Activated naive CD8-positive, alpha-beta T cell treated with anti-CD3 and anti-CD28 coated beads for 36 hours (primary cell): ENCODE results near the gene KCTD3. TPM values are rescaled to one million over a fixed set of nuclear protein-coding genes. Genes with fewer than 3 reads are reported as not detected.

Experiments used
- DNase-seq: peaks from one replicate; pipeline ENCODE4 v3.0.0; 2021
- H3K27ac Mint-ChIP-seq: one replicate; pipeline ENCODE4 v1.8.0; 2022; ENCODE audit warnings: mild to moderate bottlenecking, moderate library complexity, mixed read lengths
- H3K27me3 Mint-ChIP-seq: one replicate; pipeline ENCODE4 v1.8.0; 2022; ENCODE audit warnings: mild to moderate bottlenecking, mixed read lengths
- H3K36me3 Mint-ChIP-seq: one replicate; pipeline ENCODE4 v1.8.0; 2021; ENCODE audit warnings: mild to moderate bottlenecking, mixed read lengths
- H3K4me1 Mint-ChIP-seq: one replicate; pipeline ENCODE4 v1.8.0; 2021; ENCODE audit warnings: mixed read lengths
- H3K4me3 Mint-ChIP-seq: one replicate; pipeline ENCODE4 v1.8.0; 2022; ENCODE audit warnings: mild to moderate bottlenecking, moderate library complexity, mixed read lengths
- H3K9me3 Mint-ChIP-seq: one replicate; pipeline ENCODE4 v1.8.0; 2022; ENCODE audit warnings: mixed read lengths
- total RNA-seq, 2 experiments: library from RNA; stranded (reverse); gene quantifications; one replicate each; pipeline ENCODE4 v1.2.3, GENCODE V29; 2021

KCTD3 gene
- total RNA-seq, 2 experiments from 2014 or later, result 4.3 to 5.1 TPM

- H3K4me1 Mint-ChIP-seq, result no peaks in the 10 kb centered on the region
- H3K9me3 Mint-ChIP-seq, result no peaks in the 10 kb centered on the region
- no peak for DNase-seq
- no peaks in the 10 kb centered on the region for H3K36me3 Mint-ChIP-seq
- H3K4me3 Mint-ChIP-seq, result no peak overlapping the region
- H3K27ac Mint-ChIP-seq, result no peak overlapping the region
- no peaks in the 10 kb centered on the region for H3K27me3 Mint-ChIP-seq
Observed at GRCh38 chr1:215607412-215607811, 40.3 kb downstream of the KCTD3 start.

- Mint-ChIP-seq H3K9me3 (no peaks in the 10 kb centered on the region), H3K4me1 (no peaks in the 10 kb centered on the region), H3K4me3 (no peak overlapping the region), H3K27me3 (no peaks in the 10 kb centered on the region), H3K36me3 (peaks cover 7% of the 10 kb centered on the region), H3K27ac (no peak overlapping the region)
- DNase-seq, result no peak
Observed at GRCh38 chr1:215608646-215609045, 41.5 kb downstream of the KCTD3 start.

DNA sequence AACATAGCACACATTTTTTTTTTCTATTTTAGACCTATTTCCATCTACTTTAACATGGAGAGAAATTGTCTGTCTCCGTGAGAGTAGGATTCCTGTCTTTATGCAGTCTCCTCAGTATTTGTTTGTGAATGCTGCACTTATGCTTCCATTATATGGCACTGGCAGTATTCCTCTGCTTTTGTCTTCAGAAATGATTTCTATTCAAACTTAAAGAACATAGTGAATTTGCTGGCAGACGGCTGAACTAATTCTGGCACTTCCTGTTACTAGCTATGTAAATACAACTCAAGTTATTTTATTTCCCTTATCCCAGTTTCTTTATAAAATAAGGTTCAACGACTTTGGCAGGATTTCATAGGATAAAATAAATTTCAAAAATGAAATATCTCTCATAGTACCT, 45.3 kb downstream of the KCTD3 start:
- Mint-ChIP-seq H3K4me3 (no peak overlapping the region), H3K27me3 (no peaks in the 10 kb centered on the region), H3K36me3 (peaks cover 7% of the 10 kb centered on the region), H3K27ac (no peak overlapping the region), H3K9me3 (no peaks in the 10 kb centered on the region), H3K4me1 (no peaks in the 10 kb centered on the region)
- no peak for DNase-seq

DNA sequence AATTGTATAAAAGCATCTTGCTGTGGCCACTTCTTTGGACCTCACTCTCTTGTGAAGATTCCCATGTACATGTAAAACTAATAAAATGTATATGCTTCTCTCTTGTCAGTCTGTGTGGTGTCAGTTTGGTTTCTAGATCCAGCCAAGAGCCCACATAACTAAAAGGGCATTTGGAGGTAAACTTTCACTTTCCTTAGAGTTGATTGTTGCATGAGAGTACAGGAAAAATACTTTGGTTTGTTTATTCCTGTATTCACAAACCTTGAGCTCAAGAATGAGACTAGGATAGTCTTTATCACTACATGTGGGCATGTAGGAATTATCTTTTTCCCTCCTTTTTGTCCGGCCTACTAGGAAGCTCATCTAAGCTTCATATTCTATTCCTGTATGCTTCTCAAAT, 50.9 kb downstream of the KCTD3 start:
- H3K27me3 Mint-ChIP-seq, result no peaks in the 10 kb centered on the region
- peaks cover 6% of the 10 kb centered on the region for H3K36me3 Mint-ChIP-seq
- H3K4me3 Mint-ChIP-seq, result no peak overlapping the region
- no peak for DNase-seq
- no peaks in the 10 kb centered on the region for H3K9me3 Mint-ChIP-seq
- H3K4me1 Mint-ChIP-seq, result no peaks in the 10 kb centered on the region
- H3K27ac Mint-ChIP-seq, result no peak overlapping the region

- no peaks in the 10 kb centered on the region for H3K4me1 Mint-ChIP-seq
- no peak for DNase-seq
- H3K4me3 Mint-ChIP-seq, result no peak overlapping the region
- H3K9me3 Mint-ChIP-seq, result no peaks in the 10 kb centered on the region
- no peaks in the 10 kb centered on the region for H3K27me3 Mint-ChIP-seq
- H3K27ac Mint-ChIP-seq, result no peak overlapping the region
- peaks cover 2% of the 10 kb centered on the region for H3K36me3 Mint-ChIP-seq
Observed at GRCh38 chr1:215623162-215623561, 56.1 kb downstream of the KCTD3 start.

DNA sequence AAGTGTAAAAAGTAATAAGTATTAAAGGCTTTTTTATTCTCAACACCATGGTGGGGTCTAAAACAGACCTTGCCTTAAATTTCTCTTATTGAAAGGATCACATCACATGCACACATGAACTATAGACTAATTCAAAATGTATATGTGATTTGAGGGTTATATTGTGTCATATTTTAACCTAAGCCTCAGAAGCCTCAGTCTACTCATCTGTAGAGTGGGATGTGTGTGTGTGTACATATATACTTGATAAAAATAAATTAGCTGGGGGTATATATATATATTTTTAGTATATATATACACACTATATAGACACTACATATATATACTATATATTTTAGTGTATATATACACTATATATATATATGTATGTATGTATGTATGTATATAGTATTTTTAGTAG, 58.8 kb downstream of the KCTD3 start:
- Mint-ChIP-seq H3K4me3 (no peak overlapping the region), H3K36me3 (no peaks in the 10 kb centered on the region), H3K9me3 (no peaks in the 10 kb centered on the region), H3K27ac (no peak overlapping the region), H3K4me1 (no peaks in the 10 kb centered on the region), H3K27me3 (no peaks in the 10 kb centered on the region)
- no peak for DNase-seq

GRCh38 chr1:215631040-215631439, 63.9 kb downstream of the KCTD3 start:
- no peaks in the 10 kb centered on the region for H3K9me3 Mint-ChIP-seq
- no peak overlapping the region for H3K4me3 Mint-ChIP-seq
- H3K27ac Mint-ChIP-seq, result no peak overlapping the region
- no peaks in the 10 kb centered on the region for H3K36me3 Mint-ChIP-seq
- H3K4me1 Mint-ChIP-seq, result no peaks in the 10 kb centered on the region
- no peak for DNase-seq
- peaks cover 3% of the 10 kb centered on the region for H3K27me3 Mint-ChIP-seq

DNA sequence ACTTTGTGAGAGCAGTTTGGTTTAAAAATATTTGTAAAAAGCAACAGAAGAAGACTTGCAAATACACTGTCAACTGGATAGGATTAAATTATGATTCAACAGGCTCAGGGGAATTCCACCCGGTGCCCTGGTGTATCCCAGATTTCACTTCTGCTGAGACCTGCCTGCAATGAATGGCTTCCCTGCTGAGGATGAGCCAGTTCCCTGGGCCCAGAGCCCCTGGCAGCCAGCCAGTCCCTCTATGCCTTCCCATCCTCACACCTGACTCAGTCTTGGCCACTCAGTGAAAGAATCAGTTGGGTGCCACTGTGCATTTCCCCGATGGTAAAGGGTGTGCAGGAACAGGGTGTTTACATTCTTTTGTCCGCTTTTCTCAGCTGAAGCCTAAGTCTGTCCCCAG, 64.4 kb downstream of the KCTD3 start:
- no peaks in the 10 kb centered on the region for H3K36me3 Mint-ChIP-seq
- H3K4me3 Mint-ChIP-seq, result no peak overlapping the region
- DNase-seq, result no peak
- no peaks in the 10 kb centered on the region for H3K9me3 Mint-ChIP-seq
- H3K27me3 Mint-ChIP-seq, result peaks cover 3% of the 10 kb centered on the region
- no peaks in the 10 kb centered on the region for H3K4me1 Mint-ChIP-seq
- no peak overlapping the region for H3K27ac Mint-ChIP-seq

DNA sequence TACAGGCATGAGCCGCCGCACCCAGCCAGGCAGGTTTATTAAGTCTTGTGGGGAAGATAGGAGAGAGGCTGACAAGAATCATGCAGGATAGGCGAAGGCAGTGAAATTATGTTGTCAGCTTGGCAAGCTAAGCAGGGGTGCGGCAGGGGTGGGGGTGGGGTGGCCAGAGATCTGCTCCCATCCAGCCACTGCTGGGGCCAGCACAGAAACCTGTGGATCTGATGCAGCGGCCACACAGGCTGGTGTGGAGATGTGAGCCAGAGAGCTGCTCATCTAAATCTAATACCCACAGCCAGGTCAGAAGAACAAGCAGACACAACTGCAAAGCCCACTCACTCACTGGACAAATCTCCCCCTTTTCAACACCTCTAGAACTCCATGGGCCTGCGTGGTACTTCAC, 68.7 kb downstream of the KCTD3 start:
- H3K4me1 Mint-ChIP-seq, result no peaks in the 10 kb centered on the region
- no peaks in the 10 kb centered on the region for H3K9me3 Mint-ChIP-seq
- H3K27ac Mint-ChIP-seq, result no peak overlapping the region
- no peaks in the 10 kb centered on the region for H3K36me3 Mint-ChIP-seq
- H3K4me3 Mint-ChIP-seq, result no peak overlapping the region
- DNase-seq, result no peak
- H3K27me3 Mint-ChIP-seq, result peaks cover 7% of the 10 kb centered on the region

GRCh38 chr1:215636258-215636965, 69.3 kb downstream of the KCTD3 start:
- H3K27me3 Mint-ChIP-seq, result peaks cover 7% of the 10 kb centered on the region
- no peaks in the 10 kb centered on the region for H3K36me3 Mint-ChIP-seq
- DNase-seq, result no peak
- H3K9me3 Mint-ChIP-seq, result no peaks in the 10 kb centered on the region
- no peak overlapping the region for H3K4me3 Mint-ChIP-seq
- no peak overlapping the region for H3K27ac Mint-ChIP-seq
- H3K4me1 Mint-ChIP-seq, result no peaks in the 10 kb centered on the region

- H3K4me1 Mint-ChIP-seq, result no peaks in the 10 kb centered on the region
- H3K27ac Mint-ChIP-seq, result no peak overlapping the region
- H3K4me3 Mint-ChIP-seq, result no peak overlapping the region
- H3K9me3 Mint-ChIP-seq, result no peaks in the 10 kb centered on the region
- no peak for DNase-seq
- peaks cover 7% of the 10 kb centered on the region for H3K27me3 Mint-ChIP-seq
- no peaks in the 10 kb centered on the region for H3K36me3 Mint-ChIP-seq
Observed at GRCh38 chr1:215637041-215637573, 70.0 kb downstream of the KCTD3 start.

GRCh38 chr1:215640429-215641148, 73.5 kb downstream of the KCTD3 start:
- Mint-ChIP-seq H3K4me3 (no peak overlapping the region), H3K27me3 (peaks cover 6% of the 10 kb centered on the region), H3K4me1 (no peaks in the 10 kb centered on the region), H3K27ac (no peak overlapping the region), H3K9me3 (no peaks in the 10 kb centered on the region), H3K36me3 (no peaks in the 10 kb centered on the region)
- DNase-seq, result no peak

GRCh38 chr1:215643592-215644321, 76.7 kb downstream of the KCTD3 start:
- Mint-ChIP-seq H3K36me3 (no peaks in the 10 kb centered on the region), H3K4me1 (no peaks in the 10 kb centered on the region), H3K9me3 (no peaks in the 10 kb centered on the region), H3K27me3 (no peaks in the 10 kb centered on the region), H3K4me3 (no peak overlapping the region), H3K27ac (no peak overlapping the region)
- DNase-seq, result no peak

DNA sequence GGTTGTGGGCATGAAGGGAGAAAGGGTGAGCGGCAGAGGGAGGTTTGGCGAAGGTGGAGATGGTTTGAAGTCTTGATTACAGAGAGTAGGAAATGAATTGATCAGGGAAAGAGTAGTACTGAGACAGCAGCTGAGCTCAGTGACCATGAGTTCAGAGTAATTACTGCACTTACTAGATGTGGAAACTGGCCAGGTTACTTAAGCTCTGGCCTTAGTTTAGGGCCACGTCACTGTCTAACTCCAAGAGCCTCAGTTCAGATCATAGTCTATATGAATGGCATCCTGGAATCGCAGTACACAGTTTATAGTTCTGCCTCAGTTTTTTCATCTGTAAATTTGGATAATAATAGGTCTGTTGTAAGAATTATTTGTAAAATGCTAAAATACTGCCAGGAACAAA, 78.1 kb downstream of the KCTD3 start:
- H3K4me1 Mint-ChIP-seq, result no peaks in the 10 kb centered on the region
- no peaks in the 10 kb centered on the region for H3K27me3 Mint-ChIP-seq
- H3K36me3 Mint-ChIP-seq, result no peaks in the 10 kb centered on the region
- H3K9me3 Mint-ChIP-seq, result no peaks in the 10 kb centered on the region
- no peak overlapping the region for H3K27ac Mint-ChIP-seq
- no peak overlapping the region for H3K4me3 Mint-ChIP-seq
- DNase-seq, result no peak

DNA sequence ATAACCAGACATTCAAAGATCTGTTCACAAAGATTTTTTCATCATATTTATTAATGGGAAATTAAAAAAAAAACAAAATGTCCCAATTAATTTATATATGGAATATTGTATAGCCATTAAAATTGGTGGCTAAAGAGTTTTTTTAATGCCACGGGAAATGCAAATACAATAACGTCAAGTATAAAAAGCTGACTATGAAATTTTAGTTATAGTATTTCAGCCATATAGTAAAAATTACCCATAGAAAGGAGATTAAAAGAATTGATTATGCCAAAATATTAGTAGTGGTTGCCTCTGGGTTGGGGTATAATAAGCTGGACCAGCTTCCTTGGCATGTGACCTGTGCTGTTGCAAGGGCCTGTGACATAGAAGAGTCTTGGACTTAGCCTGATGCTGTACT, 78.8 kb downstream of the KCTD3 start:
- Mint-ChIP-seq H3K27ac (no peak overlapping the region), H3K4me3 (no peak overlapping the region), H3K27me3 (peaks cover 4% of the 10 kb centered on the region), H3K36me3 (no peaks in the 10 kb centered on the region), H3K9me3 (no peaks in the 10 kb centered on the region), H3K4me1 (no peaks in the 10 kb centered on the region)
- DNase-seq, result no peak
